GM21367 (cell line): ENCODE measurements around the gene HOXA2.
A peak's percentile ranks its signal among the peaks of the same experiment; 100 is the strongest.

Experiments used
- ATAC-seq: cut with Tn5 transposase; IDR thresholded peaks from one replicate; pipeline ENCODE4 v1.9.1; 2021; ENCODE audit not compliant: unreplicated experiment

HOXA2 gene

GRCh38 chr7:27100694-27101170 lies 1.8 kb downstream of the HOXA2 start:
- ATAC-seq = no peak

GRCh38 chr7:27099453-27100370 lies 2.8 kb downstream of the HOXA2 start:
- no peak for ATAC-seq

- ATAC-seq = no peak
These were observed 3.7 kb downstream of the HOXA2 start for GRCh38 chr7:27098578-27099451.

GRCh38 chr7:27097686-27098577 lies 4.6 kb downstream of the HOXA2 start:
- ATAC-seq = no peak

- ATAC-seq = no peak
These were observed 5.5 kb downstream of the HOXA2 start for GRCh38 chr7:27096768-27097514.

GRCh38 chr7:27095897-27096767 lies 6.4 kb downstream of the HOXA2 start, which contains the start of gene HOXA1:
Gene HOXA1, minus strand, starts transcription at chr7:27096000. Its CDS starts 88 bp downstream, at chr7:27095912.
- ATAC-seq = peak; percentile 81

- no peak for ATAC-seq
These were observed 7.2 kb downstream of the HOXA2 start for GRCh38 chr7:27095050-27095896.

- ATAC-seq = no peak
These were observed 8.0 kb downstream of the HOXA2 start for GRCh38 chr7:27094304-27095049.

- no peak for ATAC-seq
These were observed 9.1 kb downstream of the HOXA2 start for GRCh38 chr7:27093184-27093895.

GRCh38 chr7:27092819-27093110 lies 9.7 kb downstream of the HOXA2 start:
- no peak for ATAC-seq

GRCh38 chr7:27091941-27092818 lies 10.3 kb downstream of the HOXA2 start:
- ATAC-seq = no peak

- no peak for ATAC-seq
These were observed 11.4 kb downstream of the HOXA2 start for GRCh38 chr7:27091105-27091504.

- no peak for ATAC-seq
These were observed 14.2 kb downstream of the HOXA2 start for GRCh38 chr7:27088002-27088922.

- ATAC-seq = no peak
These were observed 18.8 kb downstream of the HOXA2 start for GRCh38 chr7:27083646-27084045.

GRCh38 chr7:27082171-27082570 lies 20.3 kb downstream of the HOXA2 start:
- ATAC-seq = no peak
